ENCODE measurements around the gene ARRB2. TPM values are rescaled to one million over a fixed set of nuclear protein-coding genes. Genes with fewer than 3 reads are reported as not detected.
A peak's percentile ranks its signal among the peaks of the same experiment; 100 is the strongest.

Gene ARRB2
- total RNA-seq, 1 experiment from 2014 or later: 75.3 TPM

- H2BK20ac ChIP-seq (ENCODE audit: low read depth, low read length, poor library complexity, severe bottlenecking): no peak overlapping the region
- no peak overlapping the region for H3K18ac ChIP-seq (ENCODE audit: insufficient read length, low read depth, low read length)
- no peak overlapping the region for H3K23ac ChIP-seq (ENCODE audit: insufficient read length, low read depth, low read length)
- H3K4ac ChIP-seq (ENCODE audit: low read depth, low read length): no peak overlapping the region
- H4K20me1 ChIP-seq (ENCODE audit: control insufficient read depth, insufficient read depth, insufficient read length): no peaks in the 10 kb centered on the region
- DNase-seq: peak; percentile 74
- H4K91ac ChIP-seq (ENCODE audit: insufficient read length, low read depth, low read length): no peak overlapping the region
- H4K8ac ChIP-seq (replicated peaks; ENCODE audit: insufficient read length, low read depth, low read length): no peak overlapping the region
- no peak overlapping the region for H3K9ac ChIP-seq (ENCODE audit: extremely low read depth, insufficient read length, low read length)
- no peak overlapping the region for H2AFZ ChIP-seq (ENCODE audit: low read length)
- H3K27ac ChIP-seq (ENCODE audit: insufficient read length, low read depth, low read length): no peak overlapping the region
- H3K27me3 ChIP-seq (ENCODE audit: insufficient read depth, low read length): no peaks in the 10 kb centered on the region
- Mint-ChIP-seq H3K4me3 (peak overlapping the region in 1 of 2 experiments; percentile 31; a peak in 2 of 5 replicates), H3K36me3 (ENCODE audit: insufficient read depth in 1 of 3, low read depth in 3 of 3) (peaks cover 0 to 9% (median 9%) of the 10 kb centered on the region in 3 experiments; a peak in 4 of 7 replicates), H3K4me1 (peaks cover 33 to 43% of the 10 kb centered on the region in 2 experiments), H3K9me3 (peaks cover 0 to 4% of the 10 kb centered on the region in 2 experiments; a peak in 3 of 5 replicates), H3K27me3 (ENCODE audit: low read depth) (peaks cover 6% of the 10 kb centered on the region), H3K27ac (no peak overlapping the region)
- H2BK12ac ChIP-seq (ENCODE audit: insufficient read length, low read depth, low read length): no peak overlapping the region
- H3K23me2 ChIP-seq (ENCODE audit: insufficient read length, low read depth, low read length, poor library complexity, severe bottlenecking): peaks cover 16% of the 10 kb centered on the region
- H3K79me2 ChIP-seq (ENCODE audit: insufficient read depth, low read length): peaks cover 2% of the 10 kb centered on the region; the same call in 1 of the 2 replicates
- H2AK5ac ChIP-seq (ENCODE audit: insufficient read length, low read length): no peak overlapping the region
- no peaks in the 10 kb centered on the region for H3K9me3 ChIP-seq (ENCODE audit: control insufficient read depth, low read depth, low read length)
- no peak overlapping the region for H4K5ac ChIP-seq (ENCODE audit: insufficient read length, low read depth, low read length)
- H3T11ph ChIP-seq (ENCODE audit: low read length): no peak overlapping the region
- no peaks in the 10 kb centered on the region; the same call in 1 of the 2 replicates for H3K4me1 ChIP-seq (ENCODE audit: insufficient read depth, low read length)
- H2BK120ac ChIP-seq (ENCODE audit: low read depth, low read length, poor library complexity, severe bottlenecking): no peak overlapping the region
- no peak overlapping the region for H3K14ac ChIP-seq (ENCODE audit: insufficient read depth, low read length)
- no CpG with 5 or more reads among the region's 8 CpGs for WGBS (ENCODE audit: extremely low coverage, insufficient read length, low lambda C conversion rate)
- H3K79me1 ChIP-seq (ENCODE audit: insufficient read depth, low read depth, low read length, poor library complexity, severe bottlenecking): no peaks in the 10 kb centered on the region
- no peak overlapping the region for H3K56ac ChIP-seq (ENCODE audit: insufficient read length, low read depth, low read length)
- no peak overlapping the region for H3K4me2 ChIP-seq (ENCODE audit: insufficient read depth, insufficient read length, low read length)
- H2BK15ac ChIP-seq (ENCODE audit: low read depth, low read length): no peak overlapping the region
- TF ChIP-seq CTCF (conservative IDR thresholded peaks at IDR 0.05): no peak
- H2BK5ac ChIP-seq (ENCODE audit: insufficient read length, low read length): no peak overlapping the region
Observed at GRCh38 chr17:4708436-4708835, 2.0 kb upstream of the ARRB2 start.
